T-helper 1 cell (primary cell): Measurements from ENCODE around the gene ADGRL3.
"Not testable (repeated sequence)": the region's sequence is repeated elsewhere in the genome, so short reads cannot be mapped to it uniquely, and the experiment has no call there.

Experiments
- DNase-seq, 5 donors: peaks; one replicate each; pipeline ENCODE4 v3.0.0-alpha.2; 2012 to 2020

The ADGRL3 gene

DNA sequence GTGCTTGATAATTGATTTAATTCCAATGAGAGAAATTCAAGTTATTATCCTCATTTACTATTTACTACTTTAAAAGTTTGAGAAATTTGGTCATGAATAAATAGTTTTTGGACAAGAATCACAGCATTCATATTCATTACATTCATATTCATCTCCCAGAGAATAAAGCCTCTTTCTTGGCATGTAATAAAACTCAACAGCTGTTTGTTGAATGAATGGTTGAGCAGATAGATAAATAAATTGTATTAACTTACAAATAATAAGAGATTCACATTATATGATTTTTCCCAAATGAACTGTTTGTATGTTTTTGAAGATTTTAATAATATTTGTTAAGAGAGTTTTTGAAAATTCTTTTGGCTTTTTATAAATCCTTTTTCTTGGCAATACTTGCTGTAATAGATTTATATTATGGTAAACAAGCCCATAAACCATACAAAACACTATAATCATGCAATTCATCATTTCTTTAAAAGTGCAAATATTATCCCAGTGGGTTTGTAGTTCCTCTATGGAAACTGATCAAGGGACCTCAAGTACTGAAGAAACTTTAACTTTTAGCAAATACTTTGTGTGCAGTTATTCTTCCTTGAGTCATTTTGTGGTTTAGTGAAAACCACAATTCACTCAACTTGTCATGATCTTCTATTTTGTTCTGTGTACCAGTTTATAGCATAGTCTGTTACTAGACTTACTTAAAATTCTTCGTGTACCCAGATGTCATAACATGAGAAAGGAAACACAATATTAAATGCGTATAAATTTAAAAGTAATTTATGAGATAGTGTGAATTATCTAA, 371.8 kb downstream of the ADGRL3 start:
- DNase-seq, result no peak

DNA sequence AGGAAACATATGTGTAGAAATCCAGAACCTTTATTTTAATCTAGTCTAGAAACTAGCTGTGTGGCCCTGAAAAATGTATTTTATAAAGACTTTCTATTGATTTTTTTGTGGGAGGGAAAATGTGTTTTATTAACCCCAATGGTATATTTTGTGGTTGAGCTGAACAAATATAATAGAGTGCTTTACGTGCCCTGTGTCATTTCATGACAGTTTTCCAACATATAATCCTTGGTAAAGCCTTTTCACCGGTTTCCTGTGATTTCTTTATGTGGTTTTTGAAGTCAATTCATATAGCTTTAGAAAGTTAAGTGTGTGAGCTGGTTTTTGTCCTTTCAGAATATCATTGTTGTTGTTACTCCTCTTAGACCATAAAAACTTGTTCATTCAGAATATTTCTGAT, 375.7 kb downstream of the ADGRL3 start:
- DNase-seq, result no peak

DNA sequence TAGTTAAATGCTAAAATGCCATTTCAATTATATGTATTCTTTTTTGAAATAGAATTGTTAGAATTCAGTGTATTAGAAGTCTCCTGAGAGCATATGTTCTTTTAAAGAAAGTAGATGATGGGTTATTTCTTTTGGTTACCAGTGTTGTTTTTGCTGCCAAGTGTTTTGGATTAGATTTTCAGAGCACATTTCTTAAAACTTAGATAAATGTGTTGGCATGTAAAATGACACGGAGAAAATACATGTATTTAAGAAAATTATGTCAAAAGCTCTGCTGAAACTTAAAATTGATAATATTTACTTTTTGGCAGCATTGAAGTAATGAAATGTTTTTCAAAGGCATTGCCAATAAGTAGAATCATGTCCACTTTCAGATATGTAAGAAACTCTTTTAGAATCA, 379.7 kb downstream of the ADGRL3 start:
- DNase-seq, result no peak

DNA sequence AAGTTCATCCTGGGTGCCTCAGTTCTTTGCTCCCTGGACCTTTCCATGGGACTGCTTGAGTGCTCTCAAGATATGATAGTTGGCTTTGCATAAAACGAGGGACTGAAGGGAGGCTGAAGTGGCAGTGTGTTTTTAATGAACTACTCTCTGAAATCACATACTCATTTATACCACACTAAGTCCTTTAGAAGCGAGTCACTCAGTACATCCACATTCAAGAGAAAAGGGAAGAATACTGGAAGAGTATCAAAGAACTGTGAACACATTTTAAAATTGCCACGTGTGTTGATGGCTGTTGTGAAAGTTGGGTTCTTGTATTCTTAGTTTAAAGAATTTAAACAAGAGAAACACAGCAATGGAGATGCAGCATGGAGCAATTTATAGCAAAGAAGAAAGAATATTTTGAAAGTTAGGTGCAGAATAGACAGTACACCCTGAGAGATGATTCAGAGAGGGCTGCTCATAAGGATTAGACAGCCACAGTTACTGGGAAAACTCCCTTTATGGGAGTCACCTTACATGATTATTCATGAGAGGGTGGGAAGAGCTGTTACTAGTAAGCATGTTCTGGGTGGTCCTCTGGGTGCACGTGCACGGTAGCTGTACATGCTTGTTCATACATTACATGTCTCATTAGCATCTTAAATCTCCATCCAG, 380.7 kb downstream of the ADGRL3 start:
- DNase-seq, result no peak

DNA sequence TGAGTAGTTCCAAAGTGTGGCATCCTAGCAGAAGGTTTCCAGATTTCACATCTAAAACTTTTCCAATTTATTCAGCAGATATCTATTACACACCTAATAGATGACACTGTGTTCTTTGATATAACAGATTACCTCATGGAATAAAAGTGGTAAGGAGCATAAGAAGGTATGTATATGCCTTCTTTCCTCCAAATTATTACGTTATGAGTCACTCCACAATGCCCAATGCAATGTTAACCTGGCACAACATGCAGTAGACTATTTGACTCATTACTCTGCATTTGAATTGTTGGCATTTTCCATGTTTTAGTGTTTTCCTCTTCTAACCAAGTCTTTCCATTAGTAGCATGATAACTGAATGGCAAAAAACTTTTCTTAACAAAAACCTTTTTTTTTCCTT, 383.6 kb downstream of the ADGRL3 start:
- no peak for DNase-seq

DNA sequence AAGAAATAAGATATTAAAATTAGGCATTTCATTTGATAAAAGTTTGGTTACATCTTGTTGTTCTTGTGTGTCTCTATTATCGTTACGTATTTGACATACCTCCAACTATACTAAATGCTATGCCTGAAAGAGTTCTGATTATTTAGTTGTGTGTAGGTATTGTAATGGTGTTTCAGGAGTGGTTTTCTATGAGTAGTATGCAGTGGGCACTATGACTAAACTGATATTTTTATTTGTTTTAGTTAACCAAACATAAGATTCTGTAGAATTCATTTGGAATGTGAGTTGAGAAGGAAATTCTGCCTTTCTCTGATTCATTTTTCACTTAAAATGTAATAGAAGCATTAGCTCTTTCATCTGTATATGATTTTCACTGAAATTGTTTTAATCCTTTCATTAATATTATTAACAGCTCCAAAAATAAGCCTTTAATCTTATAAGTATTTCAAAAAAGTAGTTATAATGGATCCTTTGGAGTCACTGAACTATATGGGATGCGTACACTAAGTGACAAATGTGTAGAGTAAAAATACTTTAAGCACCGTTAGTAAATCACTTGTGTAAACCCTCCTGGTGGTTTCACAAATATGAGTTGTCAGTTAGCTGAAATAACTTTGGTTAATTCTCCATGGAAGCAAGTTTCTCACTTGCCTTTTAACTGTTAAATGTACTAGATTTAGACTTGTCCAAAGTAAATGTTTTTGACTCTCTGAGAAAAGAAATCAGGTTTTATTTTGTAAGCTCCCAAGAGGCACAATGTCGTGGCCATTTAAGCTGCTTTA, 388.7 kb downstream of the ADGRL3 start:
- DNase-seq, result no peak

DNA sequence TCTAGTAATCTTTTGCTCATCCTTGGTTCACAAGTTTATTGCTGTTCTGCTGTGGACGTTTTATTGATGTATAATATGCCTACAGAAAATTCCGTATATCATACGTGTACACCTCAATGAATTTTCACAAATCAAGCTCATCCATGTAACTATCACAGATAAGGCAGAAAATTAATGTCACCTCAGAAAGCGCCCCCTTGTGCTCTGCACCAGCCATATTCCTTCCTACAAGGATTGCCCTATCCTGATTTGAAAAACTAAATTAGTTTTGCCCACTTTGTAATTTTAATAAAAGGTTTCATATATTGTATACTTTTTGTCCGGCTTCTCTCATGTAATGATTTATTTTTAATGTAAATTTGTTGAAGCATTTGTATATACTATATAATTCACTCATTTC, 390.8 kb downstream of the ADGRL3 start:
- no peak for DNase-seq

DNA sequence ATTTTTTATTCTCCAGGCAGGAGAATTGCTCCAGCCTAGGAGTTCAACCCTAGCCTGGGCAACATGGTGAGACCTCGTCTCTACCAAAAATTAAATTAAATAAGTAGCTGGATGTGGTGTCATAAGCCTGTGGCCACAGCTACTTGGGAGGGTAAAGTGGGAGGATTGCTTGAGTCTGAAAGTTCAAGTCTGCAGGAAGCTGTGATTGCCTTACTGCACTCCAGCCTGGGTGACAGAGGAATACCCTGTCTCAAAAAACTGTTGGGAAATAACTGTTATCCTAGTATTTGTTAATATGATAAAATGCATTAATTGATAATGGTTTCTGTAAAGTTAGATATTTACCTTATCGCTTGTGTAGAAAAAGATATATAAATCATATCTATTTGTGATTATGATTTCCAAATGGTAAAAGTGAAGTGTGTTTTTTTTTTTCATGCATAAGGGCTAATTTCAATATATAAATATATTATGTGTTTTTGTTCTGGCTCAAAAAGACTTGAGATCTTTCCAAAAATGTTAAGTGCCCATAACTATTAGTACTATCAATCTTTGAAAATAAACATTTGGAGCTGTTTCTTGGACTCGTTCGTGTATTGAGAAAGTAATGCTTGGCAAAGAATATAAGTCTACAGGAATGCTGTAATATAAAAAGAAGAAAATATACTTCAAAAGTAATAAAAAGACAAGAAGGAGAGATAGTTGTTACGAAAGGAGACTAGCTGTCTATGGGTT, 396.6 kb downstream of the ADGRL3 start:
- DNase-seq, result no peak

DNA sequence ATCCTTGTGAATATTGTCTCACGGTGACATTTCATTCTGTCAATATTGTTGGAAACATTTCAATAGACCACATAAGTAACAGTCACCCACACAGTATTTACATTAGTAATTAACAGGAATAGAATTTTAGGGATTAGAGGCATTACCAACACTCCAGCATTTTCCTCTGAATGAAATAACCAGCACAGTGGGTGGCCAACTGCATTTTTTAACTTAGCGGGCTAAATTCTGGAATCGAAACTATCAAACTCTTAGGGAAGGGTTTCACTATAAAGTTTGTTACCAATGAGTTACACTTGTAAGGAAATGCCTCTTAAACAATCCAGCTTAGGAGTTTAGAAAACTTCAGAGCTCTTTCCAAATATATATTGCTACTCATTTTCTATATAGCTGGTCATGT, 403.0 kb downstream of the ADGRL3 start:
- no peak for DNase-seq

DNA sequence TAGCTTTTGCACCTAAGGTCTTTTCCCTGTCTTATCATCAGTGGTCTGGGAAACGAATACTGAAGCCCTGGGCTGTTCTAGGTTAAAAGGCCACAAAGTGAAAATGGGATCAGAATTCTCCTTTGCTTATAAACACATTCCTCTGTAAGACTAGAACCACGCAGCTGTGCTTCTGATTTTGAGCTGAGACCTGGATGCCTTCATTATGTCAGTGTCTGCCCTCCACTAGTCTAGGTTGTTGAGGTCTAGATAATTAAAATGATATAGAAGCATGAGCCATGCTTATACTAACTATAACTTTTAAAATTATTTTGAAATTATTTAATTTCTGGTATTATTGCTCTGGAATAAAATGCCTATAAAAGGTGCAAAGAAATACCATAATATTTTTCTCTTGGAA, 403.9 kb downstream of the ADGRL3 start:
- DNase-seq, result no peak

DNA sequence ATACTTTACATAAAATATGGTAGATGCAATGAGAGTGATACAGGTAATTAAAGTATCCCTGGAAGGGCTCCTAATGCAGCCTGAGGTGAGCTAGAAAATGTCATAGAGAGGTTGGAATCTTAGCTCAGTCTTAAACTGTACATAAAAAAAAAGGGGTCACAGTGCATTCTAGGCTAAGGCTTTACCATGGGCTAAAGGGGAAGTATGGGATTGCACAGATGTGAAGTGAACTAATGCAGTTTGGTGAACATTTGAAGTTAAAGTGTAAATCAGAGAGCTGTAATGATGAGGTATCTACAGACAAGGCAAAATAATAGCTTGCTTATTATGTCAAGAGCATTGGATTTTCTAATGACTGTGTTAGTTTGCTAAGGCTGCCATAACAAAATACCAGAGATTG, 405.9 kb downstream of the ADGRL3 start:
- no peak for DNase-seq

DNA sequence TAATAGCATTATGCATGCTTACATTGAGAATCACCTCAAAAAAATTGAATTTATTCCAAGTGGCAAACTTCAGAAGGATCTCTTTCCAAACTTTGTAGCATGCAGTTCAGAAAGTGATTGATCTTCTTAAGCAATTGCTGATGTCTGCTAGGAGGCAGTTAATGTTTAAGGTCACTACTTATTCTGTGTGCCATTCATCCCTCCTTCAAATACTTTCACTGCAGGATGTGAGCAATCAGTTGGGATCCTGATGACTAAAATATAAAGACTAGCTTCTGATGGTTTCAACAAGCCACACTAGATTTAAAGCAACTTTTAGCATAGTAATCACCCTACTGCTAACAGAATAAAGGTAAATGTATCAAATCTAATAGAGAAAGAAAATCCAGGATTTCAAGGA, 414.1 kb downstream of the ADGRL3 start:
- DNase-seq, result no peak

DNA sequence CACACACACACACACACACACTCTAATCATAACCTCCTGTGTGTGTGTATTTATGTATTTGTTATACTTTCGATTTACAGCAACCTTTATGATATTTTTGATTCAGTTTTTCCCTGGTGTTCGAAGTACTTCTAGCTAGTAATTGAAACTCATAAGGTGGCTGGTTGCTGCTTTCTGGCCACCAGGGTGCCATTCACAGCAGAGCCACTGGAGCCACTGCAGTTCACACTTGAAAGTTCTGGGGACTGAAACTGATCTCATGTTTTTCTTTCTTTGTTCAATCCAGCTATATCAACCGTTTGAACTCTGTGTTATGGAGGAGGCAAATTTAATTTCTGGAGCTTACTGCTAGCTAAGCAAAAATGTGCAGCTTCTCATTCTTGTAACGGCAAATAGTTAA, 419.4 kb downstream of the ADGRL3 start:
- no peak for DNase-seq

DNA sequence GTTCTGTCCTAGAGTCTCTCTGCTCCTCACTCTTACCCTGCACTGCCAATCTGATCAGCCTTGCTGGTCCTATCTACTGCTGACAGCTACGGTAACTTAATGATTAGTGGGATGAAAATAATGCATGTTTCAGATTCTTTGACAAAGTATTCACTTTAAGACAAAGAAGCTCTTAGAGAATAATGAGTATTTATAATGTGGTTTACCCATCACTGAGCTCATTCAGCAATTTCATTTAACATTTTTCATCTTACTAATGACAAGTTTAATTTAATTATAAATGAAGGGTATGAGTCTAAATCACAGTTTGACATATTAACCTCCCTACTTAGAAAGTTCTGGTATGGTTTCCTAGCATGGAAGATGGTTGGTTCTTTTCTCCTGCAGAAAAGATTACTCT, 428.2 kb downstream of the ADGRL3 start:
- DNase-seq, result no peak

DNA sequence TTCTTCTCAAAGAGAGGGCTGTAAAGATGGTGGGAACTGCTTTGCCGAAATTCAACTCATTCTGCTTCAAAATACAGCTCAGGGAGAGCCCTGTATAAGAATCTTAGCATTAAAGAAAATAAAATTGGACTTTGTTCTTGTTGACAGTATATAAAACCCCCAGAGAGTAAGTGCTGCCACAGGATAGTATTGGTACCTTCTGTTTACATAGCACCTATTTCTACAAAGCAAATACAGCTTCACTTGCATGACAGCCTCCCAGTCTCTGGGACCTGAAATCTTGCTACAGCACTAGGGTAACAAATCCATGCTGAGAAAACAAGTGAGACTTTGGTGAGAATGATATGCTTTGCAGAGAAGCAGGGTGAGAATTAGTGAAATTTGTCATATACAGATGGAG, 428.6 kb downstream of the ADGRL3 start:
- no peak for DNase-seq

DNA sequence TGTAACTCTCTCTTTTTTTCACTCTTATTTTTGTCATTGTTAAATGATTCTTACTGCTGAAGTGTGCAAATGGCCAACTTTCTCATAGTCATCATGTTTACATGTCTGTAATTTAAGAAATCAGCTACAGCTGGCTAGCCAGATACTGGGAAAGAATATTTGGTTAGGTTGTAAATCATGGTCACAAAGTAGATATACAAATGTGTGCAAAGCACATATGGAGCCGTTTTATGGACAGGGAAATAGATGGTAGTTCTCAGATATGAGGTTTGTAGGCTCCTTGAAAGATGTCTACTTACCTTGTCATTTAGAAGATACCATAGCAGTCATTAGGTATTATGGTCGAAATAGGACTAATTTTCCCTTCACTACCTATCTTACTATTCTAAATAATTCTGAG, 430.4 kb downstream of the ADGRL3 start:
- no peak for DNase-seq

DNA sequence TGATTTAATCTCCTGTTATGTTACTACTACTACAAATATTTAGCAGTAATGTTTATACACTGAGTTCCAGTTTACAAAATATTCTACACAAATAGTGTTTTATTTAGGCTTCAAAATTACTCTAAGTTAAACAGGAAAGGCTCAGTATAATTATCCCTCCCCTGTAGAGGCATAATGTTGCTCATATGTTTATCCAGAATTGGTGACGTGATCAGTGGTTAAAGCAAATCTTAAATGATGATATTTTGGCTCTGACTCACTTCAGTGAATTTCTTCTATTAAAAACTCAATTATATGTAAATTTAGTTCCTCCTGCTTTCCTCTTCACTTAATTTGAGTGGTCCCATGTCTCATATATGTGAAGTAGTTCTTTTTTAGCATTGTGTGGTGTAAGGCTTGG, 438.5 kb downstream of the ADGRL3 start:
- no peak for DNase-seq

DNA sequence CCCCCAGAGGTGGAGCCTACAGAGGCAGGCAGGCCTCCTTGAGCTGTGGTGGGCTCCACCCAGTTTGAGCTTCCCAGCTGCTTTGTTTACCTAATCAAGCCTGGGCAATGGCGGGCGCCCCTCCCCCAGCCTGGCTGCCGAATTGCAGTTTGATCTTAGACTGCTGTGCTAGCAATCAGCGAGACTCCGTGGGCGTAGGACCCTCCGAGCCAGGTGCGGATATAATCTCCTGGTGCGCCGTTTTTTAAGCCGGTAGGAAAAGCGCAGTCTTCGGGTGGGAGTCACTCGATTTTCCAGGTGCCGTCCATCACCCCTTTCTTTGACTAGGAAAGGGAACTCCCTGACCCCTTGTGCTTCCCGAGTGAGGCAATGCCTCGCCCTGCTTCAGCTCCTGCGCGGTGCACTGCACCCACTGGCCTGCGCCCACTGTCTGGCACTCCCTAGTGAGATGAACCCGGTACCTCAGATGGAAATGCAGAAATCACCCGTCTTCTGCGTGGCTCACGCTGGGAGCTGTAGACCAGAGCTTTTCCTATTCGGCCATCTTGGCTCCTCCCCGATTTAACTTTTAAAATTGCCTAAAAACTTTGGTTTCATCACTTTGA, 446.7 kb downstream of the ADGRL3 start:
- not testable (repeated sequence) for DNase-seq

DNA sequence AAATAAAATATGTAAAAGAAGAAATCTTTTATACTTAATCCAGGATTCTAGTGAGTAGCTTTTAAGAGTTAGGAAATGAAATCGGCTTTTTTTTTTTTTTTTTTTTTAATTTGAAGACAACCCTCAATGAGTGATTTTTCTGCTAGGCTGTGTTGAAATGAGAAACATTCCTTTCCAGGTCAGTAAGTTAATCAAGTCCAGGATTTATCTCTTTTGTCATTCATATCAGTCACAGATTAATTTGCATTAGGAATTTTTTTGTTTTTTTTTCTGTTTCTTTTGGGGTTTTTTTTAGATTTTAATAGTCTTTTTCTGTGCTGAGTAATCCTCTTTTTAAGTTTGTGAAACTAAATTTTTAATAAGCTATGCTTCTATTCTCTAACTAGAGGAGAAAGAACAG, 448.1 kb downstream of the ADGRL3 start:
- no peak for DNase-seq

DNA sequence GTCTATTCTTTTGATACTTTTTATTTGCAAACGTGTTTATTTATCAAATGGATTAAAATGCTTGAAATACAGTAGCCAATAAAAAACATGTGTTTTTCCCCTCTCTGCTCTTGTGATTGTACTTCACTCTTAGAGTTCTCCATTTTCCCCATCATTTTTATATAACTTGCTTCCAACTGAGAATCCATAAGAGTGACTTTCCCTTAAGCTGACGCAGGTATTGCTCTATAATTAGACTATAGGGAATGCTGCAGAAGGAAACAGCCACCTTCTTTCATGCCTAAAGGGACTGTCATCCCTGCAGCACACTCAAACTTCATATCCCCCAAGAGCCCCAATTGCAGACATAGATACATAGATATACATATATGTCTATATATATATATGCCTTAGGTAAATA, 456.9 kb downstream of the ADGRL3 start:
- no peak for DNase-seq

DNA sequence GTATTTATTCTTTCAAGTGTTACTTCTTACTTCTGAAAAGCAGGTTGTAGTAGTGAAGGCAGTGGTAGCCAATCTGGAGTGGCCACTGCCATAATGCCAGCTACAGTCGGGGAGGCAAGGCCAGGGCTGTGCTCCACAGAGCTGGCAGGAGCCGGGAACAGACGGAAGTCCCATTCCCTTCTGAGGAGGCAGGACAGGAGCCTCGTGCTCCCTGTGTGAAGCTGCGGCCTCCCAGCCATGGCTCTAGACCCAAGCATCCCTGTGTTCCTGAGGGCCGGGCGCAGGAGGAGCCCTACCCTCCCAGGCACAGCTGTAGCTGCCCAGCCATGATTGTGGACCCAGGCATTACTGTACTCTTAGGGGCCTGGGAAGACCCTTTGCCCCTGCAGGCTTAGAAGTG, 461.8 kb downstream of the ADGRL3 start:
- no peak for DNase-seq

DNA sequence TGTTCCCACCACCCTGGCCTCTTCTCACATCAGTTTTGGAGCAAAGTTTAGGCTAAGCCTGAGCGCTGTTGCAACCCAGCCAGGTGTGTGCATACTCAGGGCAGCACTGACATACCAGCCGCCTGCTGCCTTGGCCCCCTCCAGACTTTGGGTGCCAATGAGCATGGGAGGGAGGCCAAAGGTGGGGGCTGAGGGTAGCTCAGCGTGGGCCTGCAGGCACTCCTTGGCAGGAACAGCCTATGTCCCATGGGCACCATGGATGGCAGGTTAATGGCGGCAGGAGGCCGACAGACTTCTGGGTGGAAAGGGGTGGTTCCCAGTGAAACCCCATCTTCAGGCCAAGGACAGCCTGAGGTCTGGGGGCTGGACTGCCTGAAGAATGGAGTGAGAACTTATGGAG, 462.2 kb downstream of the ADGRL3 start:
- DNase-seq, result no peak

DNA sequence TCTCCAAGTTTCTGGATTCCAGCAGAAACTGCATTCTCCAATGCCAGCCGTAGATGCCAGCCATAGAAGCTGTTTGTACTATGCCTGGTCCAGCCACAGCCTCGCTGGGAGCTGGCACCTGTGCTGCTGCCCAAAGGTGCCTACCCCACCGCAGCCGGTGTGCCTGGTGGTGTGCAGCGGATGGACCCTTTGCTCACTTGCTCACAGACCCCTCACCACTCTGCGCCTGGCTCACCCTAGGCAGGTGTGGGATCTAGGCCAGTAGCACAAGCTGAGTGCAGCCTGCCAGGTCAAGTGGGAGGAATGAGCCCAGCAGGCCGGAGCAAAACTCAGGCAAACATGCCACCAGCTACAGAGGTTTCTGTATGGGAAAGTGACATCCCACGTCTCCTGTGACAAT, 463.2 kb downstream of the ADGRL3 start:
- no peak for DNase-seq
